DND-41 (cell line): ENCODE measurements around the gene CETN3.

Experiments
- ATAC-seq: fragments of 200-7000 bp; cut with Tn5 transposase; 3 replicates; pipeline ENCODE4 v1.9.1; 2021; ENCODE audit warnings: low read depth; ENCODE audit not compliant: insufficient read depth
- DNase-seq: peaks from one replicate; pipeline ENCODE4 v3.0.0-alpha.2; 2020
- H2AFZ ChIP-seq: 2 replicates; pipeline ENCODE4 v1.6.0; 2012; ENCODE audit warnings: low read depth, low read length
- H3K27ac ChIP-seq: 2 replicates; pipeline ENCODE4 v1.5.1; 2012; ENCODE audit warnings: low read length, inconsistent platforms
- H3K27me3 ChIP-seq: fragments of 200-600 bp; sonication (generic); 2 replicates; pipeline ENCODE4 v1.6.0; 2012; ENCODE audit warnings: low read length, mild to moderate bottlenecking, inconsistent platforms; ENCODE audit not compliant: insufficient read depth, poor library complexity
- H3K36me3 ChIP-seq: 2 replicates; pipeline ENCODE4 v1.5.1; 2012; ENCODE audit warnings: low read length, inconsistent platforms; ENCODE audit not compliant: insufficient read depth
- H3K4me1 ChIP-seq: 2 replicates; pipeline ENCODE4 v1.5.1; 2012; ENCODE audit warnings: mild to moderate bottlenecking, low read length; ENCODE audit not compliant: insufficient read depth
- H3K4me2 ChIP-seq: 2 replicates; pipeline ENCODE4 v1.6.0; 2012; ENCODE audit warnings: mild to moderate bottlenecking, moderate library complexity, low read length, inconsistent platforms; ENCODE audit not compliant: insufficient read depth
- H3K4me3 ChIP-seq, 2 experiments: fragments of 200-600 bp in 1 of 2; shearing (Covaris generic) in 1 of 2; 2 replicates each; pipeline ENCODE4 v1.5.1; 2012 to 2016; ENCODE audit warnings: inconsistent platforms in 2 of 2, low read length in 2 of 2, mild to moderate bottlenecking in 2 of 2, low read depth in 1 of 2, moderate library complexity in 1 of 2
- H3K79me2 ChIP-seq: 2 replicates; pipeline ENCODE4 v1.6.0; 2012; ENCODE audit warnings: low read length, inconsistent platforms; ENCODE audit not compliant: insufficient read depth
- H3K9ac ChIP-seq: 2 replicates; pipeline ENCODE4 v1.6.0; 2012; ENCODE audit warnings: low read depth, mild to moderate bottlenecking, inconsistent platforms, low read length, moderate library complexity
- H3K9me3 ChIP-seq: 2 replicates; pipeline ENCODE4 v1.5.1; 2012; ENCODE audit warnings: low read length, moderate library complexity, mild to moderate bottlenecking, inconsistent platforms; ENCODE audit not compliant: insufficient read depth, severe bottlenecking
- H4K20me1 ChIP-seq: 2 replicates; pipeline ENCODE4 v1.6.0; 2012; ENCODE audit warnings: low read length; ENCODE audit not compliant: insufficient read depth
- EZH2 ChIP-seq: IDR thresholded peaks from 3 replicates; pipeline ENCODE4 v1.6.1; 2012; ENCODE audit warnings: borderline replicate concordance, low read depth, mild to moderate bottlenecking, moderate library complexity, low read length, inconsistent platforms; ENCODE audit not compliant: severe bottlenecking
- TF ChIP-seq, protein P1 (sequence below): IDR thresholded peaks from 2 replicates; pipeline ENCODE4 v1.5.1; 2012; ENCODE audit warnings: borderline replicate concordance, low read length, moderate library complexity, mild to moderate bottlenecking; ENCODE audit not compliant: poor library complexity, severe bottlenecking; ENCODE audit errors: extremely low read depth

CETN3 gene

DNA sequence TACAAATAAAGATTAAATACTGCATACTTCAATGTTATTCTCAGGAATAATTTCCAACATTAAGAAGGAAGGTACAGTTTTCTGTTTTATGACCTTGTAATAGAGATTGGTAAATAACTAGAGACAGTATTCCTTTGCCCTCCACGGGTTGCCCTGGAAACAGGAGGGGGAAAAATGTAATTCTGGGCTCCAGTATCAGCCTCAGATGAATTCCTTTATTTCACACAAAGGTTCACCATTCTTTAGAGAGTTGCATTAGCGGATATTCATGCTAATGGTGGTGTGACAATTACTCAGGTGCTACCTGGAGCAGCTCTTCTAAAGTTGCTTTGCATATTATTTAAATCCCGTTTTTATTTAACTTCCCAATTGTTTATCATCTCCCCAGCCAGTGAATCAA lies 42.6 kb downstream of the CETN3 start:
- Histone ChIP-seq H3K4me3 (no peak overlapping the region), H3K9ac (no peak overlapping the region), H3K79me2 (no peaks in the 10 kb centered on the region), H4K20me1 (no peaks in the 10 kb centered on the region), H3K9me3 (no peaks in the 10 kb centered on the region), H3K4me2 (no peak overlapping the region), H3K27me3 (peaks cover 8% of the 10 kb centered on the region), H3K27ac (no peak overlapping the region), H2AFZ (no peak overlapping the region), H3K36me3 (no peaks in the 10 kb centered on the region), H3K4me1 (no peaks in the 10 kb centered on the region)
- no peak for DNase-seq
- ATAC-seq, result no peak
- TF ChIP-seq, protein P1, sequence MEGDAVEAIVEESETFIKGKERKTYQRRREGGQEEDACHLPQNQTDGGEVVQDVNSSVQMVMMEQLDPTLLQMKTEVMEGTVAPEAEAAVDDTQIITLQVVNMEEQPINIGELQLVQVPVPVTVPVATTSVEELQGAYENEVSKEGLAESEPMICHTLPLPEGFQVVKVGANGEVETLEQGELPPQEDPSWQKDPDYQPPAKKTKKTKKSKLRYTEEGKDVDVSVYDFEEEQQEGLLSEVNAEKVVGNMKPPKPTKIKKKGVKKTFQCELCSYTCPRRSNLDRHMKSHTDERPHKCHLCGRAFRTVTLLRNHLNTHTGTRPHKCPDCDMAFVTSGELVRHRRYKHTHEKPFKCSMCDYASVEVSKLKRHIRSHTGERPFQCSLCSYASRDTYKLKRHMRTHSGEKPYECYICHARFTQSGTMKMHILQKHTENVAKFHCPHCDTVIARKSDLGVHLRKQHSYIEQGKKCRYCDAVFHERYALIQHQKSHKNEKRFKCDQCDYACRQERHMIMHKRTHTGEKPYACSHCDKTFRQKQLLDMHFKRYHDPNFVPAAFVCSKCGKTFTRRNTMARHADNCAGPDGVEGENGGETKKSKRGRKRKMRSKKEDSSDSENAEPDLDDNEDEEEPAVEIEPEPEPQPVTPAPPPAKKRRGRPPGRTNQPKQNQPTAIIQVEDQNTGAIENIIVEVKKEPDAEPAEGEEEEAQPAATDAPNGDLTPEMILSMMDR, result no peak
- TF ChIP-seq EZH2, result no peak

DNA sequence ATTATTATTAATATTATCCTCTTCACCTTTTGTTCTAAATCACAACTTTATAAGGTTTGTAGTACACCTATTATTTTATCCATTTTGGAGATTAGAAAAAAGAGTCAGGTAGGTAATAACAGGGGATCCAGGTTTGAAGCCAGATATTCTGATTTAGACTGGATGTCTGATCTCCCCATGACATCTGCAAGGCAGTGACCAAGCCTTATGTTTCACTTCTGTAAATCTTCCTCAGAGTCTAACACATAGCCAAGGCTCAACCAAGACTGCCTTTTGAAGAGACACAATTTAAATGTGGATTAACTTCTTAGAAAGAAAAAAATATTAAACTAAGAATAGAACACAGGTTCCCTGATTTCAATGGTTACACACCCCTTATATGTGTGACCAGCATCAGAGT lies 44.2 kb downstream of the CETN3 start:
- Histone ChIP-seq H3K79me2 (no peaks in the 10 kb centered on the region), H3K36me3 (no peaks in the 10 kb centered on the region), H2AFZ (no peak overlapping the region), H3K4me1 (no peaks in the 10 kb centered on the region), H4K20me1 (no peaks in the 10 kb centered on the region), H3K4me3 (no peak overlapping the region), H3K4me2 (no peak overlapping the region), H3K9ac (no peak overlapping the region), H3K27ac (no peak overlapping the region), H3K27me3 (peaks cover 8% of the 10 kb centered on the region), H3K9me3 (no peaks in the 10 kb centered on the region)
- no peak for DNase-seq
- ATAC-seq, result no peak
- TF ChIP-seq EZH2, result no peak
- TF ChIP-seq, protein P1, result no peak

DNA sequence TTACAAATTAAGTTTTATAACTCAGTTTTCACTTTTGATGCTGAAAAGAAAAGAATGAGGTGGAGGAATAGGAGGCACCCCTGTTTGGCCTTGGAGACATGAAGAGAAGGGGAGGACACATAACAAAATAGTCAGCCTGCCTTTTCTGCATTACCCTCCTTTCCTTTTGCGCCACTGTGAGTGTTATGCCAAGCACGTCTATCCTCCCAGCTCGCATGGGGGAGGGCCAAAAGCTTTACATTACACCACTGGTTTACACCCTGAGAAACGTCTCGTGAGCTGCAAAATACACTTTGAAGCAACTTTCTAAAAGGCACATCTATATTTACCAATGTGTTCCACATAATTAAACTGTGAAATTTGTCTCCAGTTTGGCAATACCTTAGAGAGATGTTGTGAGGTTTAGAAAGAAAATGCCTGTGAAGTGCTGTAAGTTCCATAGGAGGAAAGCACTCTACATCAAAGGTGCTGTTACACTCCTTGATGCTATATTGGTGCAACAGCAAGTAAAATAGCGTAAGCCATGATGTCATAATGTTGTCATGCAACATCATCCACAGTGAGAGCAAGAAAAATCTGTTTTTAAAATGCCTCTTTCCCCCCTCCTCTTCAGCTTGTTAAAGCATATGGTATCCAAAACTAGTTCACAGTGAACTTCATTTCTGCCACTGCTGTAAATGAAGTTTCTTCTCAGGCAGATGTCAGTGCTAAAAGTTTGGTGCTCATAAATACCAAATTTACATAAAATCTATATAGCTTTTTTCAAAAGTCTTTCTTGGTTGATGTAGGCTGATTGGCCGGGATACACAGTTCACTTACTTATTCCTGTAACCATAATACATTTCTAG lies 50.3 kb downstream of the CETN3 start:
- Histone ChIP-seq H3K9ac (no peak overlapping the region), H3K9me3 (no peaks in the 10 kb centered on the region), H2AFZ (no peak overlapping the region), H4K20me1 (no peaks in the 10 kb centered on the region), H3K79me2 (no peaks in the 10 kb centered on the region), H3K4me2 (no peak overlapping the region), H3K4me3 (no peak overlapping the region), H3K27me3 (no peaks in the 10 kb centered on the region), H3K4me1 (no peaks in the 10 kb centered on the region), H3K36me3 (no peaks in the 10 kb centered on the region), H3K27ac (no peak overlapping the region)
- DNase-seq (no peak), ATAC-seq (no peak)
- TF ChIP-seq, protein P1, result no peak
- no peak for TF ChIP-seq EZH2

DNA sequence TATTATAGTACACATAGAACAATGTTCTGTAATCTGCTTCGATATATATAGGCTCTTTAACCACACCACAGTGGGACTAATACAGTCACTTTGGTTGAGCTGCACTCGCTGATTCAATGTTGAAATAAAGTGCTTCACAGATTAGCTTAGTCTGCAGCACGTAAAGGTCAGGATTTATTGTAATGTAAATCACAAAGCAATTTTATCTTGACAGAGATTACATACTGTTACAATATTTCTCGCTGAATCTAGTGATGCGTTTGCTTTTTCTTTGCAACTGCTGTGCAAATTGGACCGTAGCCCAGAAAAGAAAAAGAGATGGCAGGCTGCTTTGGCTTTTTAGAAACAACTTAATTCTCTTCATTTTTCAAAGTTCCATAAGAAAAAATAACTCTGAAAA lies 52.9 kb downstream of the CETN3 start:
- no peak for DNase-seq
- Histone ChIP-seq H3K4me1 (no peaks in the 10 kb centered on the region), H4K20me1 (no peaks in the 10 kb centered on the region), H3K4me3 (no peak overlapping the region), H3K4me2 (no peak overlapping the region), H3K9ac (no peak overlapping the region), H3K79me2 (no peaks in the 10 kb centered on the region), H2AFZ (no peak overlapping the region), H3K27me3 (no peaks in the 10 kb centered on the region), H3K27ac (no peak overlapping the region), H3K9me3 (no peaks in the 10 kb centered on the region), H3K36me3 (no peaks in the 10 kb centered on the region)
- no peak for ATAC-seq
- TF ChIP-seq EZH2, result no peak
- TF ChIP-seq, protein P1, result no peak
